Activated naive CD4-positive, alpha-beta T cell (primary cell): ENCODE measurements around the gene SH2B2.
A peak's percentile ranks its signal among the peaks of the same experiment; 100 is the strongest.
"Not testable (repeated sequence)": the region's sequence is repeated elsewhere in the genome, so short reads cannot be mapped to it uniquely, and the experiment has no call there.

Experiments
- DNase-seq, 4 experiments: peaks; one replicate each; lab custom pipeline; 2025; lab: John Stamatoyannopoulos, UW

SH2B2 gene

GRCh38 chr7:102337002-102337401 lies 50.3 kb downstream of the SH2B2 start:
- DNase-seq: not testable (repeated sequence)

GRCh38 chr7:102337420-102337819 lies 50.8 kb downstream of the SH2B2 start:
- DNase-seq: not testable (repeated sequence)

- DNase-seq: not testable (repeated sequence)
Measured at GRCh38 chr7:102340599-102341368, 54.1 kb downstream of the SH2B2 start.

- DNase-seq: not testable (repeated sequence)
Measured at GRCh38 chr7:102346983-102347382, 60.3 kb downstream of the SH2B2 start.

GRCh38 chr7:102356344-102356743 lies 69.7 kb downstream of the SH2B2 start, which contains the start of gene SPDYE6:
TSS of gene SPDYE6 (minus strand) at chr7:102356444. CDS start at chr7:102356023, 421 bp downstream.
- not testable (repeated sequence) for DNase-seq

DNA sequence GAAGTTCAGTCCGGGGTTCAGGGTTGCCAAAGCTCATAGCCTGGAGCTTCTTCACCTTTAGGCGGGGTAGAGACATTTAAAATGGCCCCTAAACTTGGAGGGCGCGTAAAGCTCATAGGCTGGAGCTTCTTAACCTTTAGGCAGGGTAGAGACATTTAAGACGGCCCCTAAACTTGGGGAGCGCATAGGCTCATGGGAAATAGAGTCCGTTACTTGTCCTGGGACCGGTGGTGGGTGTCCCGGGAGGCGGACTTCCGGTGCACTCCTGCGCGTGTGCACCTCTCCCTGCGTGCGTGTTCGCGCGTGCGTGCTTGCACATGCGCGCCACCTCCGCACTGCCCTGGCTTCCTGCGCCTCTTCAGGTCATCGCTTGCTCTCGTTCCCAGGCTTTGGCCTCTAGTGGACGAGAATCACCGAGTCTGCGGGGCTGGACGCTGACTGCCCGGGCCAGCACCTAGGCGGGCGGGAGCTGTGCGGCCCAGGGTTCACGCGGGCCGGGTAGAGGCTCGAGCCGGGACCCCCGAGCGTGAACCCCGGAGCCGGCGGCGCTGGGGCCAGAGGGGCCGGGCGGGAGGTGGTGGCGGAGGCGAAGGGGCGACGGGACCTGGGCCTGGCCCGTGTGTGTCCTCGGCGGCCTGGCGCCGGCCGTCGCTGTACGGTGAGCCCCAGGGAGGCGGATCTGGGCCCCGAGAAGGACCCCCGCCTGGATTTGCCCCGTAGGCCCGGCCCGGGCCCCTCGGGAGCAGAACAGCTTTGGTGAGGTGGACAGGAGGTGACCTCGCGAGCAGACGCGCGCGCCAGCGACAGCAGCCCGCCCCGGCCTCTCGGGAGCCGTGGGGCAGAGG lies 77.1 kb downstream of the SH2B2 start:
- peak; percentile 65 to 85 (median 77) for DNase-seq

- DNase-seq: peak in 1 of 4 experiments; percentile 22
Measured at GRCh38 chr7:102364394-102364886, 77.8 kb downstream of the SH2B2 start.

GRCh38 chr7:102365390-102365789 lies 78.7 kb downstream of the SH2B2 start:
- DNase-seq: not testable (repeated sequence)

- DNase-seq: not testable (repeated sequence)
Measured at GRCh38 chr7:102370038-102370437, 83.4 kb downstream of the SH2B2 start.
